HG03558 (cell line): Measurements from ENCODE around the gene TBCD.
"Not testable (repeated sequence)": the region's sequence is repeated elsewhere in the genome, so short reads cannot be mapped to it uniquely, and the experiment has no call there.

Experiments
- ATAC-seq: cut with Tn5 transposase; IDR thresholded peaks from one replicate; pipeline ENCODE4 v1.9.1; 2021; ENCODE audit warnings: moderate number of reproducible peaks; ENCODE audit not compliant: unreplicated experiment; ENCODE audit errors: extremely low read depth

The TBCD gene

GRCh38 chr17:82754297-82755208 lies 2.7 kb downstream of the TBCD start:
- ATAC-seq: no peak

GRCh38 chr17:82756166-82756565 lies 4.3 kb downstream of the TBCD start:
- ATAC-seq: no peak

DNA sequence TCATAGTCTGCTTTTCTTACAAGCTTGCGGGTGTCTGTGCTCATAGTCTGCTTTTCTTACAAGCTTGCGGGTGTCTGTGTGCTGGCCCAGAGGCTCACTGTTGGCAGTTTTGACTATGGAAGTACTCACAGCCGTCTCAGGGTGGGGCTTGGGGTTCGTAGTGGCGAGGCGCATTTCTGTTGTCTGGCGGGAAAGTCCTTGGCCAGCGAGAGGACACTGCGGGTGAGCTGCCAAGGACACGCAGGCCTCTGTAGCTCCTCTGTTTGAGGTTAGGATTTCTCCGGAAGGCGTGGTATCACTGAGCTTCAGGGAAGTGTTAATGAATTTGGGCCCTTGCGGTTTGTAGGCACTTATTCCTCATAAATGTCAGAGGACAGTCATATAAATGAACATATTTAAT lies 13.5 kb downstream of the TBCD start:
- no peak for ATAC-seq

DNA sequence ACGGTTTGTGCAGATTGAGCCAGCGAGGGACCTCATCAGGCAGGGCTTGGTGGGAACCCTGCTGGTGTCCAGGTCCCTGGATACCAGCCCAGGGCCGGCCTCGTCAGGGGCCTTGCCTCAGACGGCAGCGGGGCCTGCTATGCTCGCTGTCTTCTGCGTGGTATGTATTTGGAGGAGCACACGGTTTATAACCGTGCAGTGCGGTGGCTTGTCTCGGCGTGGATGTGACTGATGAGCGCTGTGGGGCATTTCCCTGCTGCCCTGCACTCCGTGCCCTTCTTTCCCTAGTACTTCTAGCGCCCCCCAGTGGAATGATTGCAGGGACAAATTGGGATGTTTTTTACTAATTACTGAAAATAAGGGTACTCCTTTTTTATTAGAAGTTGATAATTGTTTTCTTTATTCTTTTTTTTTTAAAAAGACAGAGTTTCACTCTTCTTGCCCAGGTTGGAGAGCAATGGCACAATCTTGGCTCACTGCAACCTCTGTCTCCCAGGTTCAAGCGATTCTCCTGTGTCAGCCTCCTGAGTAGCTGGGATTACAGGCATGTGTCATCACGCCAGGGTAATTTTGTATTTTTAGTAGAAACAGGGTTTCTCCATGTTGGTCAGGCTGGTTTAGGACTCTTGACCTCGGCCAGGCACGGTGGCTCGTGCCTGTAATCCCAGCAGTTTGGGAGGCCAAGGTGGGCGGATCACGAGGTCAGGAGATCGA lies 15.3 kb downstream of the TBCD start:
- no peak for ATAC-seq

DNA sequence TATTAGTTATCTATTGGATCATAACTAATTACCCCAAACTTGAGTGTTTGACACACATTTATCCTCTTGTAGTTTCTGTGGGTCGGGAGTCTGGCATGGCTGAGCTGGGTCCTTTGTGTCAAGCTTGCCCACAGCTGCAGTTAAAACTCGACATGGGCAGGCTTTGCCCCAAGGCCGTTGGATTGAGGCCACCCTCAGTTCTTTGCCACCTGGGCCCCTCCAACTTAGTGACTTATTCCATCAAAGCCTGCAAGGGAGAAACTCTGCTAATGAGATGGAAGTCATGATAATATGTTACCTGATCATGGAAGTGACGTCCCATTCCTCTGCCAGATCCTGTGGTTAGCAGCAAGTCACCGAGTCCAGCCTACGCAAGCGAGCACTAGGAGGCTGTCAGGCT lies 17.2 kb downstream of the TBCD start:
- ATAC-seq: no peak

GRCh38 chr17:82772026-82772425 lies 20.2 kb downstream of the TBCD start:
- ATAC-seq: no peak

GRCh38 chr17:82774456-82774855 lies 22.6 kb downstream of the TBCD start:
- ATAC-seq: not testable (repeated sequence)

GRCh38 chr17:82775001-82775823 lies 23.3 kb downstream of the TBCD start:
- no peak for ATAC-seq

DNA sequence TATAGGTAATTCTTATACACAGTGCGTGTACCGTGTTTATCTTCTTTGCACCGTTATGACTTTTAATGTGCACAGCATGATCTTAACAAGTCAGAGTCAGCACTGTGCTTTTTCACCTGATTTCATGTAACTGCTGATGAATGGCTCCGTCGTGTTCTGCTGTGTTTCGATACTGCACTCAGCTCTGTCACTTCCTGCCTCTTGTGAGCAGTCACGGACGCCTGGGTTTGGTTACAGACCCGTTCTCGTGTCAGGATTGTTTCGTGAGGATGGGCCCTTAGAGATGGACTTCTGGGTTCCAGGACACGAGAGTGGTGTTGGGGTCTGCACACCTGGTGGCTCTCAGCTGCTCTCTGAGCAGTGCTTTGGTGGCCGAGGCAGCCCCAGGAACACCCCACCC lies 24.6 kb downstream of the TBCD start:
- ATAC-seq: no peak

GRCh38 chr17:82777778-82778375 lies 26.0 kb downstream of the TBCD start:
- ATAC-seq: not testable (repeated sequence)

- no peak for ATAC-seq
Measured at GRCh38 chr17:82779541-82779940, 27.7 kb downstream of the TBCD start.

- ATAC-seq: no peak
Measured at GRCh38 chr17:82780195-82780594, 28.3 kb downstream of the TBCD start.

- no peak for ATAC-seq
Measured at GRCh38 chr17:82780971-82781893, 29.4 kb downstream of the TBCD start.

GRCh38 chr17:82781894-82782274 lies 30.0 kb downstream of the TBCD start:
- ATAC-seq: no peak

DNA sequence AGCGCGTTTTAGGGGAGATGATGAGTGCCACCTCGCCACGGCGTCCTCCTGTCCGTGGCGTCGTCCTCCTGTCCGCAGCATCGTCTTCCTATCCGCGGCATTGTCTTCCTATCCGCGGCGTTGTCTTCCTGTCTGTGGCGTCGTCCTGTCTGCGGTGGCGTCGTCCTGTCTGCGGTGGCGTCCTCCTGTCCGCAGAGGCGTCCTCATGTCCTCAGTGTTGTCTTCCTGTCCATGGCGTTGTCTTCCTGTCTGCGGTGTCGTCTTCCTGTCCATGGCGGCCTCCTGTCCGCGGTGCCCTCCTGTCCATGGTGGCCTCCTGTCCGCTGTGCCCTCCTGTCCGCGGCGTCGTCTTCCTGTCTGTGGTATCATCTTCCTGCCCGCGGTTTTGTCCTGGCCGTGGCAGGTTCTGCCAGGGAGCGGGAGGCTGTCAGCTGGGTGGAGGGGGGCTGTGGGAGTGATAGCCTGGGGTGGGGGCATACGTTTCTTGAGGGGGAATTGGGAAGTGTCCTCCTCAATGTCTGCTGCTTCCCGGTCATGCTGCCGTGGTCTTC lies 30.9 kb downstream of the TBCD start:
- no peak for ATAC-seq

GRCh38 chr17:82783498-82783897 lies 31.6 kb downstream of the TBCD start:
- ATAC-seq: no peak

DNA sequence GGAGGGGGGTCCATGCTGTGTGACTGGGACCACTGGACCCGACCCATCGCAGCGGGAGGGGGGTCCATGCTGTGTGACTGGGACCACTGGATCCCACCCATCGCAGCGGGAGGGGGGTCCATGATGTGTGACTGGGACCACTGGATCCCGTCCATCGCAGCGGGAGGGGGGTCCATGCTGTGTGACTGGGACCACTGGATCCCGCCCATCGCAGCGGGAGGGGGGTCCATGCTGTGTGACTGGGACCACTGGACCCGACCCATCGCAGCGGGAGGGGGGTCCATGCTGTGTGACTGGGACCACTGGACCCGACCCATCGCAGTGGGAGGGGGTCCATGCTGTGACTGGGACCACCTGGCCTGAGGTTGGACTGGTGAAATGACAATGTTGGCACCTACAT lies 33.7 kb downstream of the TBCD start:
- ATAC-seq: not testable (repeated sequence)

DNA sequence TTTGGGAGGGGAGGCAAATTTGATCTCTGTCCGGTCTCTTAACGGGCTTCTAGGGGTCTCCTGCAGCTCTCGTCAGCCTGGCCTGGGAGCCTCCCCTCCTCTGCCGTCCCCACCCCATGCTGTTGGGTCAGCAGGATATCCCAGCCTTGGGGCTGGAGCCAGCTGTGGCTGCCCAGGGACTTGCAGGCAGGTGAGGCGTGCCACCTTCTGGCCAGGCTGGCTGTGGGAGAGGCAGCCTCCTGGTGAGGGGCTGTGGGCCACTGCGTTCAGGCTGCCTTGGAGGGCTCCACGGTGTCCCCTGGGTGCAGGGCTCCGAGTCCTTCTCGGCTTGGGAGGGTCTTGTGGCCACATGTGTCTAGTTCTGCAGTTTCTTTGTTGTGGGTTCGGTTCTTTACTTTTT lies 34.6 kb downstream of the TBCD start:
- no peak for ATAC-seq
